DND-41 (cell line): ENCODE data around the gene GABRA4.

Source experiments
- ATAC-seq: fragments of 200-7000 bp; cut with Tn5 transposase; 3 replicates; pipeline ENCODE4 v1.9.1; 2021; ENCODE audit warnings: low read depth; ENCODE audit not compliant: insufficient read depth
- DNase-seq: peaks from one replicate; pipeline ENCODE4 v3.0.0-alpha.2; 2020
- H2AFZ ChIP-seq: 2 replicates; pipeline ENCODE4 v1.6.0; 2012; ENCODE audit warnings: low read depth, low read length
- H3K27ac ChIP-seq: 2 replicates; pipeline ENCODE4 v1.5.1; 2012; ENCODE audit warnings: low read length, inconsistent platforms
- H3K27me3 ChIP-seq: fragments of 200-600 bp; sonication (generic); 2 replicates; pipeline ENCODE4 v1.6.0; 2012; ENCODE audit warnings: low read length, mild to moderate bottlenecking, inconsistent platforms; ENCODE audit not compliant: insufficient read depth, poor library complexity
- H3K36me3 ChIP-seq: 2 replicates; pipeline ENCODE4 v1.5.1; 2012; ENCODE audit warnings: low read length, inconsistent platforms; ENCODE audit not compliant: insufficient read depth
- H3K4me1 ChIP-seq: 2 replicates; pipeline ENCODE4 v1.5.1; 2012; ENCODE audit warnings: mild to moderate bottlenecking, low read length; ENCODE audit not compliant: insufficient read depth
- H3K4me2 ChIP-seq: 2 replicates; pipeline ENCODE4 v1.6.0; 2012; ENCODE audit warnings: mild to moderate bottlenecking, moderate library complexity, low read length, inconsistent platforms; ENCODE audit not compliant: insufficient read depth
- H3K4me3 ChIP-seq, 2 experiments: fragments of 200-600 bp in 1 of 2; shearing (Covaris generic) in 1 of 2; 2 replicates each; pipeline ENCODE4 v1.5.1; 2012 to 2016; ENCODE audit warnings: inconsistent platforms in 2 of 2, low read length in 2 of 2, mild to moderate bottlenecking in 2 of 2, low read depth in 1 of 2, moderate library complexity in 1 of 2
- H3K79me2 ChIP-seq: 2 replicates; pipeline ENCODE4 v1.6.0; 2012; ENCODE audit warnings: low read length, inconsistent platforms; ENCODE audit not compliant: insufficient read depth
- H3K9ac ChIP-seq: 2 replicates; pipeline ENCODE4 v1.6.0; 2012; ENCODE audit warnings: low read depth, mild to moderate bottlenecking, inconsistent platforms, low read length, moderate library complexity
- H3K9me3 ChIP-seq: 2 replicates; pipeline ENCODE4 v1.5.1; 2012; ENCODE audit warnings: low read length, moderate library complexity, mild to moderate bottlenecking, inconsistent platforms; ENCODE audit not compliant: insufficient read depth, severe bottlenecking
- H4K20me1 ChIP-seq: 2 replicates; pipeline ENCODE4 v1.6.0; 2012; ENCODE audit warnings: low read length; ENCODE audit not compliant: insufficient read depth
- CTCF ChIP-seq: IDR thresholded peaks from 2 replicates; pipeline ENCODE4 v1.5.1; 2012; ENCODE audit warnings: borderline replicate concordance, low read length, moderate library complexity, mild to moderate bottlenecking; ENCODE audit not compliant: poor library complexity, severe bottlenecking; ENCODE audit errors: extremely low read depth
- EZH2 ChIP-seq: IDR thresholded peaks from 3 replicates; pipeline ENCODE4 v1.6.1; 2012; ENCODE audit warnings: borderline replicate concordance, low read depth, mild to moderate bottlenecking, moderate library complexity, low read length, inconsistent platforms; ENCODE audit not compliant: severe bottlenecking

The GABRA4 gene

GRCh38 chr4:46999566-46999965 is 6.2 kb upstream of the GABRA4 start:
- Histone ChIP-seq H3K9ac (no peak overlapping the region), H3K27me3 (peaks cover 3% of the 10 kb centered on the region), H3K27ac (no peak overlapping the region), H2AFZ (no peak overlapping the region), H3K9me3 (no peaks in the 10 kb centered on the region), H4K20me1 (no peaks in the 10 kb centered on the region), H3K4me3 (no peak overlapping the region), H3K36me3 (no peaks in the 10 kb centered on the region), H3K79me2 (no peaks in the 10 kb centered on the region), H3K4me1 (no peaks in the 10 kb centered on the region), H3K4me2 (no peak overlapping the region)
- no peak for ATAC-seq
- no peak for DNase-seq
- no peak for TF ChIP-seq CTCF
- no peak for TF ChIP-seq EZH2

GRCh38 chr4:46994007-46994405 is 625 bp upstream of the GABRA4 start:
- Histone ChIP-seq H3K27ac (no peak overlapping the region), H3K79me2 (no peaks in the 10 kb centered on the region), H3K4me1 (no peaks in the 10 kb centered on the region), H4K20me1 (no peaks in the 10 kb centered on the region), H3K36me3 (no peaks in the 10 kb centered on the region), H3K27me3 (no peaks in the 10 kb centered on the region), H3K4me2 (no peak overlapping the region), H3K4me3 (no peak overlapping the region), H3K9me3 (no peaks in the 10 kb centered on the region), H2AFZ (no peak overlapping the region), H3K9ac (no peak overlapping the region)
- ATAC-seq (no peak), DNase-seq (no peak)
- TF ChIP-seq EZH2 (no peak), CTCF (no peak)

GRCh38 chr4:46992338-46992737 is 1.0 kb downstream of the GABRA4 start:
- no peak for TF ChIP-seq EZH2
- TF ChIP-seq CTCF, result no peak
- Histone ChIP-seq H3K27ac (no peak overlapping the region), H2AFZ (no peak overlapping the region), H3K36me3 (no peaks in the 10 kb centered on the region), H3K4me3 (no peak overlapping the region), H3K4me1 (no peaks in the 10 kb centered on the region), H3K4me2 (no peak overlapping the region), H3K9ac (no peak overlapping the region), H3K9me3 (no peaks in the 10 kb centered on the region), H3K27me3 (no peaks in the 10 kb centered on the region), H4K20me1 (no peaks in the 10 kb centered on the region), H3K79me2 (no peaks in the 10 kb centered on the region)
- ATAC-seq (no peak), DNase-seq (no peak)
